ENCODE results near the gene CASP9. TPM values are rescaled to one million over a fixed set of nuclear protein-coding genes. Genes with fewer than 3 reads are reported as not detected.

Gene CASP9
- total RNA-seq, 1 experiment from 2014 or later: 15.9 TPM

- Histone ChIP-seq H2BK20ac (ENCODE audit: low read depth, low read length, poor library complexity, severe bottlenecking) (no peak overlapping the region), H3K18ac (ENCODE audit: insufficient read length, low read depth, low read length) (no peak overlapping the region), H3K79me1 (ENCODE audit: insufficient read depth, low read depth, low read length, poor library complexity, severe bottlenecking) (no peaks in the 10 kb centered on the region), H3T11ph (ENCODE audit: low read length) (no peak overlapping the region), H2BK120ac (ENCODE audit: low read depth, low read length, poor library complexity, severe bottlenecking) (no peak overlapping the region), H3K4me2 (ENCODE audit: insufficient read depth, insufficient read length, low read length) (no peak overlapping the region), H3K27ac (ENCODE audit: insufficient read length, low read depth, low read length) (no peak overlapping the region), H2BK15ac (ENCODE audit: low read depth, low read length) (no peak overlapping the region), H3K4me1 (ENCODE audit: insufficient read depth, low read length) (no peaks in the 10 kb centered on the region), H3K9ac (ENCODE audit: extremely low read depth, insufficient read length, low read length) (no peak overlapping the region), H3K9me3 (ENCODE audit: control insufficient read depth, low read depth, low read length) (no peaks in the 10 kb centered on the region), H2BK12ac (ENCODE audit: insufficient read length, low read depth, low read length) (no peak overlapping the region), H3K27me3 (ENCODE audit: insufficient read depth, low read length) (no peaks in the 10 kb centered on the region), H2BK5ac (ENCODE audit: insufficient read length, low read length) (no peak overlapping the region), H3K4ac (ENCODE audit: low read depth, low read length) (no peak overlapping the region), H3K14ac (ENCODE audit: insufficient read depth, low read length) (no peak overlapping the region; the same call in 1 of the 2 replicates), H4K5ac (ENCODE audit: insufficient read length, low read depth, low read length) (no peak overlapping the region), H3K23ac (ENCODE audit: insufficient read length, low read depth, low read length) (no peak overlapping the region), H3K79me2 (ENCODE audit: insufficient read depth, low read length) (no peaks in the 10 kb centered on the region), H2AK5ac (ENCODE audit: insufficient read length, low read length) (no peak overlapping the region), H3K56ac (ENCODE audit: insufficient read length, low read depth, low read length) (no peak overlapping the region), H4K20me1 (ENCODE audit: control insufficient read depth, insufficient read depth, insufficient read length) (no peaks in the 10 kb centered on the region), H4K91ac (ENCODE audit: insufficient read length, low read depth, low read length) (no peak overlapping the region), H2AFZ (ENCODE audit: low read length) (no peak overlapping the region), H3K23me2 (ENCODE audit: insufficient read length, low read depth, low read length, poor library complexity, severe bottlenecking) (no peaks in the 10 kb centered on the region), H4K8ac (replicated peaks; ENCODE audit: insufficient read length, low read depth, low read length) (no peak overlapping the region)
- no peak for DNase-seq
- Mint-ChIP-seq H3K4me3 (no peak overlapping the region), H3K27me3 (ENCODE audit: low read depth) (peaks cover 4% of the 10 kb centered on the region), H3K36me3 (ENCODE audit: insufficient read depth in 1 of 3, low read depth in 3 of 3) (no peaks in the 10 kb centered on the region), H3K4me1 (no peaks in the 10 kb centered on the region), H3K9me3 (no peaks in the 10 kb centered on the region; a peak in 1 of 5 replicates), H3K27ac (no peak overlapping the region; a peak in 2 of 7 replicates)
- WGBS (ENCODE audit: extremely low coverage, insufficient read length, low lambda C conversion rate): no CpG with 5 or more reads among the region's 8 CpGs
- TF ChIP-seq CTCF (conservative IDR thresholded peaks at IDR 0.05): no peak
These were observed 81.9 kb downstream of the CASP9 start for GRCh38 chr1:15442119-15442518.

Other genes starting within 250 kb of the CASP9 start
- 16.5 and 16.6 TPM in 2 replicates for gene EFHD2, start 114.3 kb downstream of the CASP9 start, total RNA-seq (2021)
- not detected in 2 replicates for gene CTRC, start 85.8 kb downstream of the CASP9 start, total RNA-seq (2021)
- gene CELA2A, start 67.5 kb downstream of the CASP9 start, total RNA-seq (2021): not detected in 2 replicates
- gene CELA2B, start 48.1 kb downstream of the CASP9 start, total RNA-seq (2021): not detected in 2 replicates
- 20.7 and 22.1 TPM in 2 replicates for gene DNAJC16, start 2.6 kb upstream of the CASP9 start, total RNA-seq (2021)
- gene AGMAT, start 60.8 kb upstream of the CASP9 start, total RNA-seq (2021): 4.0 TPM in 2 replicates
- gene DDI2, start 93.2 kb upstream of the CASP9 start, total RNA-seq (2021): 45.0 and 51.0 TPM in 2 replicates
- 45.9 and 50.4 TPM in 2 replicates for gene PLEKHM2, start 160.1 kb upstream of the CASP9 start, total RNA-seq (2021)
- 0.94 and 1.5 TPM in 2 replicates for gene SLC25A34, start 212.0 kb upstream of the CASP9 start, total RNA-seq (2021)
- gene TMEM82, start 218.3 kb upstream of the CASP9 start, total RNA-seq (2021): 1.0 and 1.4 TPM in 2 replicates
- gene FBLIM1, start 234.6 kb upstream of the CASP9 start, total RNA-seq (2021): 64.7 and 66.8 TPM in 2 replicates